ENCODE measurements around the gene VAV2. TPM values are rescaled to one million over a fixed set of nuclear protein-coding genes. Genes with fewer than 3 reads are reported as not detected.

The VAV2 gene
- total and polyA plus RNA-seq, 2 donors, result 5.4 to 9.8 TPM

- no peaks in the 10 kb centered on the region for H3K4me1 ChIP-seq (ENCODE audit: control insufficient read depth in 2 of 2, insufficient read depth in 2 of 2, low read length in 2 of 2)
- H3K27ac ChIP-seq (ENCODE audit: low read depth in 1 of 2, low read length in 1 of 2), result no peak overlapping the region
- 96% methylated on average over 22 of the region's 22 CpGs for WGBS
- H3K27me3 ChIP-seq (ENCODE audit: control insufficient read depth in 2 of 2, insufficient read depth in 1 of 2, low read length in 1 of 2), result no peaks in the 10 kb centered on the region
- DNase-seq (ENCODE audit: low read depth in 6 of 9, low spot score in 9 of 9), result no peak
- no peaks in the 10 kb centered on the region for H3K36me3 ChIP-seq (ENCODE audit: control insufficient read depth in 2 of 2, insufficient read depth in 2 of 2, low read length in 1 of 2)
- H3K9me3 ChIP-seq (ENCODE audit: control insufficient read depth in 2 of 2, insufficient read depth in 1 of 2, low read length in 1 of 2), result no peaks in the 10 kb centered on the region
- no peak overlapping the region for H3K4me3 ChIP-seq (ENCODE audit: low read length in 2 of 2)
These were observed 158.6 kb downstream of the VAV2 start for GRCh38 chr9:133833388-133834025.

GRCh38 chr9:133832877-133833276 lies 159.2 kb downstream of the VAV2 start:
- no peak for DNase-seq (ENCODE audit: low read depth in 6 of 9, low spot score in 9 of 9)
- Histone ChIP-seq H3K4me3 (ENCODE audit: low read length in 2 of 2) (no peak overlapping the region), H3K4me1 (ENCODE audit: control insufficient read depth in 2 of 2, insufficient read depth in 2 of 2, low read length in 2 of 2) (no peaks in the 10 kb centered on the region), H3K9me3 (ENCODE audit: control insufficient read depth in 2 of 2, insufficient read depth in 1 of 2, low read length in 1 of 2) (no peaks in the 10 kb centered on the region), H3K27me3 (ENCODE audit: control insufficient read depth in 2 of 2, insufficient read depth in 1 of 2, low read length in 1 of 2) (no peaks in the 10 kb centered on the region), H3K27ac (ENCODE audit: low read depth in 1 of 2, low read length in 1 of 2) (no peak overlapping the region), H3K36me3 (ENCODE audit: control insufficient read depth in 2 of 2, insufficient read depth in 2 of 2, low read length in 1 of 2) (no peaks in the 10 kb centered on the region)
- WGBS, result 93% methylated on average over 8 of the region's 8 CpGs

GRCh38 chr9:133830711-133831110 lies 161.4 kb downstream of the VAV2 start:
- Histone ChIP-seq H3K9me3 (ENCODE audit: control insufficient read depth in 2 of 2, insufficient read depth in 1 of 2, low read length in 1 of 2) (no peaks in the 10 kb centered on the region), H3K36me3 (ENCODE audit: control insufficient read depth in 2 of 2, insufficient read depth in 2 of 2, low read length in 1 of 2) (no peaks in the 10 kb centered on the region), H3K27ac (ENCODE audit: low read depth in 1 of 2, low read length in 1 of 2) (no peak overlapping the region), H3K4me3 (ENCODE audit: low read length in 2 of 2) (no peak overlapping the region), H3K27me3 (ENCODE audit: control insufficient read depth in 2 of 2, insufficient read depth in 1 of 2, low read length in 1 of 2) (no peaks in the 10 kb centered on the region), H3K4me1 (ENCODE audit: control insufficient read depth in 2 of 2, insufficient read depth in 2 of 2, low read length in 2 of 2) (no peaks in the 10 kb centered on the region)
- WGBS, result 96% methylated on average over 3 of the region's 3 CpGs
- DNase-seq (ENCODE audit: low read depth in 6 of 9, low spot score in 9 of 9), result no peak

GRCh38 chr9:133830310-133830709 lies 161.8 kb downstream of the VAV2 start:
- Histone ChIP-seq H3K27ac (ENCODE audit: low read depth in 1 of 2, low read length in 1 of 2) (no peak overlapping the region), H3K4me1 (ENCODE audit: control insufficient read depth in 2 of 2, insufficient read depth in 2 of 2, low read length in 2 of 2) (no peaks in the 10 kb centered on the region), H3K36me3 (ENCODE audit: control insufficient read depth in 2 of 2, insufficient read depth in 2 of 2, low read length in 1 of 2) (no peaks in the 10 kb centered on the region), H3K27me3 (ENCODE audit: control insufficient read depth in 2 of 2, insufficient read depth in 1 of 2, low read length in 1 of 2) (no peaks in the 10 kb centered on the region), H3K9me3 (ENCODE audit: control insufficient read depth in 2 of 2, insufficient read depth in 1 of 2, low read length in 1 of 2) (no peaks in the 10 kb centered on the region), H3K4me3 (ENCODE audit: low read length in 2 of 2) (no peak overlapping the region)
- 93% methylated on average over 6 of the region's 6 CpGs for WGBS
- no peak for DNase-seq (ENCODE audit: low read depth in 6 of 9, low spot score in 9 of 9)

GRCh38 chr9:133828338-133828997 lies 163.7 kb downstream of the VAV2 start:
- Histone ChIP-seq H3K36me3 (ENCODE audit: control insufficient read depth in 2 of 2, insufficient read depth in 2 of 2, low read length in 1 of 2) (no peaks in the 10 kb centered on the region), H3K27me3 (ENCODE audit: control insufficient read depth in 2 of 2, insufficient read depth in 1 of 2, low read length in 1 of 2) (no peaks in the 10 kb centered on the region), H3K27ac (ENCODE audit: low read depth in 1 of 2, low read length in 1 of 2) (no peak overlapping the region), H3K4me1 (ENCODE audit: control insufficient read depth in 2 of 2, insufficient read depth in 2 of 2, low read length in 2 of 2) (no peaks in the 10 kb centered on the region), H3K4me3 (ENCODE audit: low read length in 2 of 2) (no peak overlapping the region), H3K9me3 (ENCODE audit: control insufficient read depth in 2 of 2, insufficient read depth in 1 of 2, low read length in 1 of 2) (peaks cover 0 to 1% of the 10 kb centered on the region in 2 donors)
- WGBS, result 96% methylated on average over 19 of the region's 25 CpGs
- no peak for DNase-seq (ENCODE audit: low read depth in 6 of 9, low spot score in 9 of 9)

GRCh38 chr9:133826289-133827085 lies 165.6 kb downstream of the VAV2 start:
- no peak overlapping the region for H3K27ac ChIP-seq (ENCODE audit: low read depth in 1 of 2, low read length in 1 of 2)
- no peak for DNase-seq (ENCODE audit: low read depth in 6 of 9, low spot score in 9 of 9)
- 95% methylated on average over 22 of the region's 22 CpGs for WGBS

GRCh38 chr9:133825555-133826218 lies 166.4 kb downstream of the VAV2 start:
- no peak overlapping the region for H3K27ac ChIP-seq (ENCODE audit: low read depth in 1 of 2, low read length in 1 of 2)

More at GRCh38 chr9:133826289-133827085, 165.6 kb downstream of the VAV2 start:
- no peaks in the 10 kb centered on the region for H3K4me1 ChIP-seq (ENCODE audit: control insufficient read depth in 2 of 2, insufficient read depth in 2 of 2, low read length in 2 of 2)
- H3K36me3 ChIP-seq (ENCODE audit: control insufficient read depth in 2 of 2, insufficient read depth in 2 of 2, low read length in 1 of 2), result no peaks in the 10 kb centered on the region
- no peak overlapping the region for H3K4me3 ChIP-seq (ENCODE audit: low read length in 2 of 2)
- H3K9me3 ChIP-seq (ENCODE audit: control insufficient read depth in 2 of 2, insufficient read depth in 1 of 2, low read length in 1 of 2), result peaks cover 0 to 1% of the 10 kb centered on the region in 2 donors
- no peaks in the 10 kb centered on the region for H3K27me3 ChIP-seq (ENCODE audit: control insufficient read depth in 2 of 2, insufficient read depth in 1 of 2, low read length in 1 of 2)

GRCh38 chr9:133824802-133825186 lies 167.3 kb downstream of the VAV2 start:
- Histone ChIP-seq H3K4me3 (ENCODE audit: low read length in 2 of 2) (no peak overlapping the region), H3K4me1 (ENCODE audit: control insufficient read depth in 2 of 2, insufficient read depth in 2 of 2, low read length in 2 of 2) (no peaks in the 10 kb centered on the region), H3K9me3 (ENCODE audit: control insufficient read depth in 2 of 2, insufficient read depth in 1 of 2, low read length in 1 of 2) (peaks cover 0 to 1% of the 10 kb centered on the region in 2 donors), H3K36me3 (ENCODE audit: control insufficient read depth in 2 of 2, insufficient read depth in 2 of 2, low read length in 1 of 2) (no peaks in the 10 kb centered on the region), H3K27me3 (ENCODE audit: control insufficient read depth in 2 of 2, insufficient read depth in 1 of 2, low read length in 1 of 2) (no peaks in the 10 kb centered on the region), H3K27ac (ENCODE audit: low read depth in 1 of 2, low read length in 1 of 2) (no peak overlapping the region)
- 84% methylated on average over 15 of the region's 15 CpGs for WGBS
- DNase-seq (ENCODE audit: low read depth in 6 of 9, low spot score in 9 of 9), result no peak

More at GRCh38 chr9:133825555-133826218, 166.4 kb downstream of the VAV2 start:
- H3K9me3 ChIP-seq (ENCODE audit: control insufficient read depth in 2 of 2, insufficient read depth in 1 of 2, low read length in 1 of 2), result peaks cover 0 to 1% of the 10 kb centered on the region in 2 donors
- DNase-seq (ENCODE audit: low read depth in 6 of 9, low spot score in 9 of 9), result no peak
- no peaks in the 10 kb centered on the region for H3K27me3 ChIP-seq (ENCODE audit: control insufficient read depth in 2 of 2, insufficient read depth in 1 of 2, low read length in 1 of 2)
- WGBS, result 75% methylated on average over 17 of the region's 17 CpGs
- no peaks in the 10 kb centered on the region for H3K36me3 ChIP-seq (ENCODE audit: control insufficient read depth in 2 of 2, insufficient read depth in 2 of 2, low read length in 1 of 2)
- no peaks in the 10 kb centered on the region for H3K4me1 ChIP-seq (ENCODE audit: control insufficient read depth in 2 of 2, insufficient read depth in 2 of 2, low read length in 2 of 2)
- no peak overlapping the region for H3K4me3 ChIP-seq (ENCODE audit: low read length in 2 of 2)
